ENCODE results near the gene PARP12.

Gene PARP12

DNA sequence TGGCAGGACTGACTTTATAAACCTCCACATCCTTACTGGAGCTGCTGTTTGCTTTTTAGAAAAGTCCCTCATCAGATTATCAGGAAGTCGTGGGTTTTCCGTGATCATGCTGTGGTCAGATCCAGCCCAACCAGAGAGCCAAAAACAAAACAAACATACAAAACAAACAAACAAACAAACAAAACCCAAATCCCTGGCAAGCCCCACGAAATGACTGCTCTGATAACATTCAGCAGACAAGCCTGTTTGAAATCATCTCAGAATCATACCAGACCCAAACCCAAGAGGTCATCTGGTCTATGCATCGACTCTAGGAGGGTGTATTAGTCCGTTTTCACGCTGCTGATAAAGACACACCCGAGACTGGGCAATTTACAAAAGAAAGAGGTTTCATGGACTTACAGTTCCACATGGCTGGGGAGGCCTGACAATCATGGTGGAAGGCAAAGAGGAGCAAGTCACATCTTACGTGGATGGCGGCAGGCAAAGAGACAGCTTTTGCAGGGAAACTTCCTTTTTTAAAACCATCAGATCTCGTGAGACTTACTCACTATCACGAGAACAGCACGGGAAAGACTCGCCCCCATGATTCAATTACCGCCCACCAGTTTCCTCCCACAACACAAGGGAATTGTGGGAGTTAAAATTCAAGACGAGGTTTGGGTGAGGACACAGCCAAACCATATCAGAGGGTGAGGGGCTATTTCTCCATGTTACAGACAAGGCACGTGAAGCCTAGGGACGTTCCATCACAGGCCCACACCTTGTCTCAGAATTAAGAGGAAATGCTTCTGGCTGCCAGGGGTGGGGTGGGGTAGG, 85.7 kb downstream of the PARP12 start:
- H3K27ac ChIP-seq, result no peak overlapping the region
- in situ Hi-C loops (cut with HindIII; ENCODE audit: low pct_ligation_motif_present, low sequenced_read_pairs), result no loop called here
- H3K27me3 ChIP-seq (replicated peaks), result no peaks in the 10 kb centered on the region
- TF ChIP-seq, protein P1, sequence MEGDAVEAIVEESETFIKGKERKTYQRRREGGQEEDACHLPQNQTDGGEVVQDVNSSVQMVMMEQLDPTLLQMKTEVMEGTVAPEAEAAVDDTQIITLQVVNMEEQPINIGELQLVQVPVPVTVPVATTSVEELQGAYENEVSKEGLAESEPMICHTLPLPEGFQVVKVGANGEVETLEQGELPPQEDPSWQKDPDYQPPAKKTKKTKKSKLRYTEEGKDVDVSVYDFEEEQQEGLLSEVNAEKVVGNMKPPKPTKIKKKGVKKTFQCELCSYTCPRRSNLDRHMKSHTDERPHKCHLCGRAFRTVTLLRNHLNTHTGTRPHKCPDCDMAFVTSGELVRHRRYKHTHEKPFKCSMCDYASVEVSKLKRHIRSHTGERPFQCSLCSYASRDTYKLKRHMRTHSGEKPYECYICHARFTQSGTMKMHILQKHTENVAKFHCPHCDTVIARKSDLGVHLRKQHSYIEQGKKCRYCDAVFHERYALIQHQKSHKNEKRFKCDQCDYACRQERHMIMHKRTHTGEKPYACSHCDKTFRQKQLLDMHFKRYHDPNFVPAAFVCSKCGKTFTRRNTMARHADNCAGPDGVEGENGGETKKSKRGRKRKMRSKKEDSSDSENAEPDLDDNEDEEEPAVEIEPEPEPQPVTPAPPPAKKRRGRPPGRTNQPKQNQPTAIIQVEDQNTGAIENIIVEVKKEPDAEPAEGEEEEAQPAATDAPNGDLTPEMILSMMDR (IDR thresholded peaks at IDR 0.05; ENCODE audit: low read depth, low read length, missing control alignments), result no peak
- DNase-seq, result no peak
- no peaks in the 10 kb centered on the region for H3K36me3 ChIP-seq (replicated peaks)
- H3K4me3 ChIP-seq (ENCODE audit: low read depth, low read length), result no peak overlapping the region

DNA sequence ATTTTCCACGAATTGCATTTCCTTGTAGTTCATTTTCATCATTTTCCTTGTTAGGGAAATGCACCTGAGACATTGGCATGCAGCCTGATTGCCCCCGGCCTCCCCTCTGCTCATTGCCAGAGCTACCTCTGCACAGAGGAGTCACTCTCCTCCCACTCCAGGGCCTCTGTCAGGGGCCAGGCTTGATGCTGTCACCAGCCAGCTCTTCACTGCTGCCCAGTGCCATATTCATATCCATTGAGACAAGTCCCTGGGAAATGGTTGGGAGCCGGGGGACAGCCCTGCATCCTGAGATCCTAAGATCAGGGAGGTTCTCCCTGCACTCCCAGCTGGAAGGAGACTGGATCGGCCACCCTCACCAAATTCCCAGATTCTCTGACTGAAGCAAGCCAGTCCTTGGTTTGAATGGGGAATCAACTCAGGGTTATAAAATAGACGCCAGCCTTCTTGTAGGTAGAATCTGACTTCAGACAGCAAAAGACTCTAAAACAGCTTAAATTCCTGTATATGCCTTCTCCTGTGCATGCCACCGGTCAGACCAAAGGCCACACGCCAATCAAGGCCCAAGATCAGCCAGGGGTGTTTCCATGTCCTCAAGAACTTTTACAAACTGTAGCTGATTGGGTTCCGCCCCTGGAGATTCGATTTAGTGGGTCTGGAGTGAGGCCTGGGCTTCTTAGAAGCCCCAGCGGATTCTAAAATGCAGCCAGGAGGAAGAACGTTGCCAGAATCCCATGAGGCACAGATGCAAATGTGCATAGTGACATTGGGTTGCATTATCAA, 86.5 kb downstream of the PARP12 start:
- in situ Hi-C loops (cut with HindIII; ENCODE audit: low pct_ligation_motif_present, low sequenced_read_pairs), result no loop called here
- DNase-seq, result no peak
- no peaks in the 10 kb centered on the region for H3K27me3 ChIP-seq (replicated peaks)
- H3K27ac ChIP-seq, result no peak overlapping the region
- TF ChIP-seq, protein P1 (IDR thresholded peaks at IDR 0.05; ENCODE audit: low read depth, low read length, missing control alignments), result no peak
- H3K4me3 ChIP-seq (ENCODE audit: low read depth, low read length), result no peak overlapping the region
- H3K36me3 ChIP-seq (replicated peaks), result no peaks in the 10 kb centered on the region

DNA sequence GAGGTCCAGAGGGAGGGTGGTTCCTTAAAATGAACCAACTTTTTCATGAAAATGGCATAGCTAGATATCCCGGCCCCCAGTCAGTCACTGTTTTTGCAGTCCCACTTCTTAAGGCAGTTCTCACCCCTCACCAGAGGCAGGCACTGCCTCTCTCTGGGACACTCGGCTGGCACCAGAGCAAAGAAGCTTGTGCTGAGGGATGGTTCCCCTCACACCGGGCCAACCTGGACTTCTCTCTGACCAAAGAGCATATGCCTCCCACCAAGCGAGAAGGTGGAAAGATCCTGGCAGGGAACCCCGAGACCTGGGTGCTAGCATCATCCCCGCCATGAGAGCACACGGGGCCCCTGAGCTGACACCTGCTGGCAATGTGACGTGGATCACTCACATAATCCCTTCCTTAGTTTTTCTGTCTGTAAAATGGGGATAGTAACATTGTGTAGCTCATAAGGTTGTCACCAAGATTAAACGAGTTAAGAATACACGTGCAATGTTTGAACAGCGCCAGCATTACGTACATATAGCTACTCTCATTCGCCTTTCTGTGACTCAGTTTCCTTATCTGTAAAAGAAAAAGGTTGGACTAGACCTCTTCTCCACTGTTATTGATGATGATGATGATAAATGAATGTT, 88.5 kb downstream of the PARP12 start:
- no peaks in the 10 kb centered on the region for H3K36me3 ChIP-seq (replicated peaks)
- no peak for DNase-seq
- no peak overlapping the region for H3K27ac ChIP-seq
- no peaks in the 10 kb centered on the region for H3K27me3 ChIP-seq (replicated peaks)
- in situ Hi-C loops (cut with HindIII; ENCODE audit: low pct_ligation_motif_present, low sequenced_read_pairs), result no loop called here
- TF ChIP-seq, protein P1 (IDR thresholded peaks at IDR 0.05; ENCODE audit: low read depth, low read length, missing control alignments), result no peak
- H3K4me3 ChIP-seq (ENCODE audit: low read depth, low read length), result no peak overlapping the region

Data from brain microvascular endothelial cell (primary cell).